HG03575 (cell line): ENCODE measurements around the gene WNK2.

Source experiments
- ATAC-seq: cut with Tn5 transposase; IDR thresholded peaks from one replicate; pipeline ENCODE4 v1.9.1; 2021; ENCODE audit not compliant: unreplicated experiment, insufficient number of reproducible peaks, low FRiP score; ENCODE audit errors: extremely low read depth

WNK2 gene

DNA sequence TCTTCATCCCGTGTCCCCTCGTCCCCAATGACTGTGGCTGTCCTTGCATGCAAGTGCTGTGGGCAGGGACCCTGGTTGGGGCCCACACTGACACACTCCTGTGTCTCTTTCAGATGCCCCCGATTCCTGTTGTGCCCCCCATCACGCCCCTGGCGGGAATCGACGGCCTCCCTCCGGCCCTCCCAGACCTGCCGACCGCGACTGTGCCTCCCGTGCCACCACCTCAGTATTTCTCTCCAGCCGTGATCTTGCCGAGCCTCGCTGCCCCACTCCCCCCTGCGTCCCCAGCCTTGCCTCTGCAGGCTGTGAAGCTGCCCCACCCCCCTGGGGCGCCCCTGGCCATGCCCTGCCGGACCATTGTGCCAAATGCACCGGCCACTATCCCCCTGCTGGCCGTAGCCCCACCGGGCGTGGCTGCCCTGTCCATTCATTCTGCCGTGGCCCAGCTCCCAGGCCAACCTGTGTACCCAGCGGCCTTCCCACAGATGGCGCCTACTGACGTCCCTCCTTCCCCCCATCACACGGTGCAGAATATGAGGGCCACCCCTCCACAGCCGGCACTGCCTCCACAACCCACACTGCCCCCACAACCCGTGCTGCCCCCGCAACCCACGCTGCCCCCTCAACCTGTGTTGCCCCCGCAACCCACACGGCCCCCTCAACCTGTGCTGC, 75.0 kb downstream of the WNK2 start:
- no peak for ATAC-seq

GRCh38 chr9:93259490-93260262, 75.7 kb downstream of the WNK2 start:
- ATAC-seq: no peak

DNA sequence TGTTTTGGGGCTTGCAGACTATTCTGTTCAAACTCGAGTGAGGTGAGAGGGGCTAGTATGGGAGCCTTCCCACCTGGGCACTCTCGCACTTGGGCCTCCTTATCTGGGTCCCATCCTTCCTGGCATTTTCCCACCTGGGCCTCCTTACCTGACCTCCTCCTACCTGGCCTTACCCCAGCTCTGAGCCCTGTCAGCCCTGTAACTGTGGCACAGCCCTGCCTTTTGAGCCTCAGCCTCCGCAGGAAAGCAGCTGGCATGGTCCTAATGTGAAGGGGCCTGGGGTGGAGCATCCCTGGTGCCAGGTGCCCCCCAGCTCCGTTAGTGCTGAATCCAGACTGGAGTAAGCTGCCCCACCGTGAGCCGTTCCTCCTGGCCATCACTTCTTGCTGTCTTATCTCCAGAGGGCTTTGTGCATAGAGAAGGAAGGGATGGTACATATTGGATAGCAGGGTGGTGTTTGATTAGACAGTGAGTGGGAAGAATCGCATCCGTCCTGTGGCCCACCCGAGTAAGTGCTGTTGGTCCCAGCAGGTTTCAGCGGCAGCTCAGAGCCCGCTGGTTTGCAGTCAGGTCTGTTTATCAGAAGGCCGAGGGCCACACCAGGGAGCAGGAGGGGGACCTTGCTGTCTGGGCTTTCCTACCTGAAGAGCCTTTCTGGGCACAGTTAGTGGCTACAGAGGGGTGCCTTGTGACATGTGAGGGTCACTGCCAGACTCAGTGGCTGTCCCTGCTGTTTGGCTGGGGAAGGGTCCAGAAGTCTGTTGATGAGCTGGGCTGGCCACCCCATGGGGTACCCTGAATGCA, 76.5 kb downstream of the WNK2 start:
- no peak for ATAC-seq

GRCh38 chr9:93261281-93261680, 77.3 kb downstream of the WNK2 start:
- no peak for ATAC-seq

- no peak for ATAC-seq
Observed at GRCh38 chr9:93261735-93262523, 78.0 kb downstream of the WNK2 start.

DNA sequence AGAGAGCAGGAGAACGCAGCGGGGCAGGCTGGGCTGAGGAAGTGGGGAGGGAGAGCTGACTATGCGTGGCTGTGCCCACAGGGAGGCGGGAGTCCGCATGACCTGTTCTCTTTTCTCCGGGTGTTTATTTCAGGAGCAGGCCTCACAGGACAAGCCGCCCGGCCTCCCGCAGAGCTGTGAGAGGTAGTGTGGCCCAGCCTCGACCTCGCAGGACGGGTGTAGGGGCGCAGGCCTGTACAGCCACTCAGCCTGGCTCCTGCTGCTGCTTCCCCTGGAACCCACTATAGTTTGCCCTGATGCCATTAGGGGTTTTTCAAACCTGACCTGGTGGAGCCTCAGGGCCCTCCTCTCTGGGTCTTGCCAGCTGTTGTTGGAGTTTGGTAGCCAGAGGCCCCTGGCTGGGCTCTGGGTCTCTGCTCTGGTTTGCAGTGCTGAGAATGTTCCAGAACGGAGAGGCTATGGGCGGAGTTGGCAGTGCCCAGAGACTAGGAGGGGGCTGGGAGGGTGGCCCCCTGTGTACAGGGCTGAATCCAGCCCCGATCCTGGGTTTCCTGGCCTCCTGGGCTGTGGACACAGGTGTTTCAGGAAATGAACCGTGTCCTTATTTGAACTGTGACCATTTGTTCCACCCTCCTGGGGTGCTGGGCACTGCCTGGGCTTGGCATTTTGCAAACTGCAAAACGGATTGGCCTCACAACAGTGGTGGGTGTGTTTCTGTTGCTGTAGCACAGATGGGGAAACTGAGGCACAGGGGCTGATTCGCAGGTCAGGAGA, 78.8 kb downstream of the WNK2 start:
- ATAC-seq: no peak

GRCh38 chr9:93263334-93264229, 79.6 kb downstream of the WNK2 start:
- ATAC-seq: no peak

GRCh38 chr9:93264338-93265125, 80.6 kb downstream of the WNK2 start:
- no peak for ATAC-seq

GRCh38 chr9:93265301-93265971, 81.5 kb downstream of the WNK2 start:
- no peak for ATAC-seq

GRCh38 chr9:93265972-93266371, 82.0 kb downstream of the WNK2 start:
- no peak for ATAC-seq

DNA sequence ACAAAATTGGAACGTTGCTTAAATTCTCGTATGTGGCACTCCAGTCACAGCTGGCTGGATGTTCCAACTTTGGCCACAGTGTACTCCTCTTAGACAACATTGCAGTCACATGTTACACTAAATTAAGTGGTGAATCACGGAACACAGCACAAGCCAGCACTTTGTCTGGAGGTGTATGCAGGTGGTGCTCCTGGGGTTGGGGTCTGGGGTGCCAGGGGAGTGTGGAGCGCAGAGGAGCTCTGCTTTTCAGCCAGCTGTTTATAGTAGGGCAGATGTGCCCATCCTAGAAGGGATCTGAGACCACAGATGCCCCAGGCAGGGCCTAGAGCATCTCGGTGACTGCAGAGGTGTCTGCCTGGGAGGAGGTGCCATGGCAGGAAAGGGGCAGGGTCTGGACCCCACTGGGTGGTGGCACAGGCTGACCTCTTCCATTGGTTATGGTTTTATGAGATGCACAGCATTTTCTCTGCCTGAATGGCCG, 82.6 kb downstream of the WNK2 start:
- no peak for ATAC-seq

GRCh38 chr9:93267091-93267541, 83.2 kb downstream of the WNK2 start:
- no peak for ATAC-seq

- no peak for ATAC-seq
Observed at GRCh38 chr9:93267681-93268505, 84.0 kb downstream of the WNK2 start.

- no peak for ATAC-seq
Observed at GRCh38 chr9:93268551-93269314, 84.8 kb downstream of the WNK2 start.

- no peak for ATAC-seq
Observed at GRCh38 chr9:93270976-93271375, 87.0 kb downstream of the WNK2 start.
